K562 (cell line): ENCODE measurements around the gene PHTF1. TPM values are rescaled to one million over a fixed set of nuclear protein-coding genes. Genes with fewer than 3 reads are reported as not detected.

Experiments used
- ASH1L ChIP-seq: fragments of 450-650 bp; IDR thresholded peaks from 2 replicates; pipeline ENCODE4 v1.6.1; 2018; ENCODE audit warnings: borderline replicate concordance, mild to moderate bottlenecking, low read depth; ENCODE audit not compliant: partially characterized antibody
- CBX8 ChIP-seq: fragments of 200-600 bp; sonication (generic); IDR thresholded peaks from 2 replicates; pipeline ENCODE4 v1.6.1; 2012; ENCODE audit warnings: borderline replicate concordance, mixed run types, low read depth, mild to moderate bottlenecking, moderate library complexity, mixed read lengths, low read length, control low read depth, inconsistent platforms; ENCODE audit not compliant: poor library complexity, severe bottlenecking; ENCODE audit errors: extremely low read depth
- DDX20 ChIP-seq: fragments of 450-650 bp; IDR thresholded peaks from 2 replicates; pipeline ENCODE4 v1.6.1; 2016; ENCODE audit warnings: missing genetic modification characterization, low read depth, mild to moderate bottlenecking, missing compliant biosample characterization, moderate library complexity
- GABPB1 ChIP-seq: sonication (generic); formaldehyde crosslinking; IDR thresholded peaks from 2 replicates; pipeline ENCODE4 v1.8.0; 2022; ENCODE audit warnings: mild to moderate bottlenecking, missing genetic modification reagents
- GMEB1 ChIP-seq: fragments of 250-450 bp; sonication (Bioruptor Pico); IDR thresholded peaks from 2 replicates; pipeline ENCODE4 v1.4.0; 2020; ENCODE audit warnings: mild to moderate bottlenecking
- HDAC8 ChIP-seq: fragments of 450-650 bp; IDR thresholded peaks from 2 replicates; pipeline ENCODE4 v1.6.1; 2016; ENCODE audit warnings: mild to moderate bottlenecking, missing genetic modification characterization, moderate library complexity, missing compliant biosample characterization
- HNRNPK ChIP-seq: fragments of 200-400 bp; formaldehyde crosslinking; IDR thresholded peaks from one replicate; pipeline ENCODE4 v1.6.1; 2018; ENCODE audit warnings: mild to moderate bottlenecking, low read depth, low read length; ENCODE audit not compliant: poor library complexity, severe bottlenecking
- KLF13 ChIP-seq: fragments of 450-650 bp; IDR thresholded peaks from 2 replicates; pipeline ENCODE4 v1.6.1; 2016; ENCODE audit warnings: missing genetic modification characterization, low read depth, mild to moderate bottlenecking, missing compliant biosample characterization, moderate library complexity, borderline replicate concordance
- KLF16 ChIP-seq: IDR thresholded peaks from 2 replicates; pipeline ENCODE4 v1.6.1; 2016; ENCODE audit warnings: antibody characterized with exemption
- MCM7 ChIP-seq, 2 experiments: fragments of 450-650 bp; IDR thresholded peaks; 2 replicates each; pipeline ENCODE4 v1.6.1; 2016 to 2018
- PHB2 ChIP-seq: fragments of 450-650 bp; IDR thresholded peaks from 2 replicates; pipeline ENCODE4 v1.6.1; 2017; ENCODE audit warnings: low read depth
- POLR2H ChIP-seq: IDR thresholded peaks from 2 replicates; pipeline ENCODE4 v1.6.1; 2016; ENCODE audit warnings: missing genetic modification characterization, low read depth, mild to moderate bottlenecking, control low read depth, missing compliant biosample characterization, moderate library complexity
- SRSF7 ChIP-seq: fragments of 200-400 bp; formaldehyde crosslinking; optimal IDR thresholded peaks from 2 replicates; pipeline ENCODE3; 2017; ENCODE audit warnings: mild to moderate bottlenecking, low read depth, low read length
- TAF15 ChIP-seq: fragments of 200-400 bp; formaldehyde crosslinking; IDR thresholded peaks from 2 replicates; pipeline ENCODE4 v1.6.1; 2017; ENCODE audit warnings: mild to moderate bottlenecking, low read depth, low read length, moderate library complexity
- ZKSCAN3 ChIP-seq: fragments of 250-450 bp; sonication (Bioruptor Pico); IDR thresholded peaks from 2 replicates; pipeline ENCODE4 v1.4.0; 2020
- ZNF407 ChIP-seq: fragments of 450-650 bp; IDR thresholded peaks from 2 replicates; pipeline ENCODE4 v1.6.1; 2016; ENCODE audit warnings: low read depth
- ZNF436 ChIP-seq: fragments of 250-450, 450-650 bp; sonication (Bioruptor Pico); formaldehyde crosslinking; IDR thresholded peaks from 2 replicates; pipeline ENCODE4 v1.7.0; 2020; ENCODE audit warnings: mild to moderate bottlenecking
- ZNF780A ChIP-seq: fragments of 250-450 bp; sonication (Bioruptor Pico); IDR thresholded peaks from 2 replicates; pipeline ENCODE4 v1.5.0; 2021; ENCODE audit warnings: mild to moderate bottlenecking
- ZNF79 ChIP-seq: fragments of 250-450 bp; sonication (Bioruptor Pico); IDR thresholded peaks from 2 replicates; pipeline ENCODE4 v1.4.0; 2020; ENCODE audit warnings: low read depth, mild to moderate bottlenecking, moderate library complexity
- polyA plus RNA-seq, 8 experiments: library from polyadenylated mRNA; depleted of rRNA in 4 of 8; stranded (reverse) in 5 of 8; unstranded in 3 of 8; fragments of >200 nt; fragmentation: Nextera tagmentation in 2 of 8; fragmentation: Illumina TruSeq in 1 of 8; extraction: Ambion mirVana in 2 of 8; extraction: Trizol in 1 of 8; gene quantifications; 2 replicates each; pipeline versions ENCODE4 v1.2.1 to v1.2.3, GENCODE V29; 2011 to 2014; ENCODE audit warnings: inconsistent platforms in 1 of 8, missing spikeins in 1 of 8
- total RNA-seq, 7 experiments: library from RNA; depleted of rRNA in 6 of 7; stranded (reverse); fragments of >200 nt in 6 of 7; fragmentation: Illumina TruSeq in 2 of 7; extraction: Trizol in 2 of 7; gene quantifications; 2 replicates each; pipeline versions ENCODE4 v1.2.1 to v1.2.3, GENCODE V29; 2011 to 2021; ENCODE audit warnings: low replicate concordance in 1 of 7

Gene PHTF1
- total and polyA plus RNA-seq, 9 of the 15 experiments (the other 6 are each of a cell fraction or from before 2014, with no cell fraction given), result 8.4 to 36.2 (median 23.0) TPM

GRCh38 chr1:113759333-113760101 lies at the start of gene PHTF1 (continued):
- TF ChIP-seq ZNF407 (0 out of 2 replicates have a peak, but pooled peaks have one; percentile 13), ZNF79 (CRISPR knock-in tag) (no peak), CBX8 (no peak), KLF16 (no peak), TAF15 (no peak), POLR2H (peak; percentile 95), DDX20 (no peak), HDAC8 (tag) (no peak), ZNF436 (CRISPR knock-in tag) (no peak), KLF13 (tag) (no peak; the same call in 1 of the 2 replicates), ZNF780A (no peak), HNRNPK (no peak), GMEB1 (CRISPR knock-in tag) (0 out of 2 replicates have a peak, but pooled peaks have one; percentile 29), MCM7 (IDR thresholded peaks at IDR 0.05) (no peak; a peak in 1 of 4 replicates), SRSF7 (no peak), ZKSCAN3 (CRISPR knock-in tag) (no peak), GABPB1 (CRISPR knock-in tag) (peak; percentile 85), PHB2 (no peak), ASH1L (no peak)
